Fibroblast of villous mesenchyme (primary cell): Measurements from ENCODE around the gene TNIK. TPM values are rescaled to one million over a fixed set of nuclear protein-coding genes. Genes with fewer than 3 reads are reported as not detected.

Source experiments
- DNase-seq: peaks from one replicate; pipeline ENCODE4 v3.0.0-alpha.2; 2010; ENCODE audit warnings: low read depth
- H3K4me3 ChIP-seq: 2 replicates; pipeline ENCODE4 v1.5.1; 2011; ENCODE audit warnings: low read depth, mild to moderate bottlenecking, low read length
- total RNA-seq: library from RNA; depleted of rRNA; stranded (reverse); fragments of >200 nt; gene quantifications from 2 replicates; pipeline ENCODE4 v1.2.3, GENCODE V29; 2012
- TF ChIP-seq, protein P1 (sequence below): IDR thresholded peaks from 2 replicates; pipeline ENCODE4 v1.5.1; 2012; ENCODE audit warnings: low read depth, mild to moderate bottlenecking, low read length; ENCODE audit not compliant: insufficient read depth

Gene TNIK
- total RNA-seq, 1 donor: 5.2 TPM

DNA sequence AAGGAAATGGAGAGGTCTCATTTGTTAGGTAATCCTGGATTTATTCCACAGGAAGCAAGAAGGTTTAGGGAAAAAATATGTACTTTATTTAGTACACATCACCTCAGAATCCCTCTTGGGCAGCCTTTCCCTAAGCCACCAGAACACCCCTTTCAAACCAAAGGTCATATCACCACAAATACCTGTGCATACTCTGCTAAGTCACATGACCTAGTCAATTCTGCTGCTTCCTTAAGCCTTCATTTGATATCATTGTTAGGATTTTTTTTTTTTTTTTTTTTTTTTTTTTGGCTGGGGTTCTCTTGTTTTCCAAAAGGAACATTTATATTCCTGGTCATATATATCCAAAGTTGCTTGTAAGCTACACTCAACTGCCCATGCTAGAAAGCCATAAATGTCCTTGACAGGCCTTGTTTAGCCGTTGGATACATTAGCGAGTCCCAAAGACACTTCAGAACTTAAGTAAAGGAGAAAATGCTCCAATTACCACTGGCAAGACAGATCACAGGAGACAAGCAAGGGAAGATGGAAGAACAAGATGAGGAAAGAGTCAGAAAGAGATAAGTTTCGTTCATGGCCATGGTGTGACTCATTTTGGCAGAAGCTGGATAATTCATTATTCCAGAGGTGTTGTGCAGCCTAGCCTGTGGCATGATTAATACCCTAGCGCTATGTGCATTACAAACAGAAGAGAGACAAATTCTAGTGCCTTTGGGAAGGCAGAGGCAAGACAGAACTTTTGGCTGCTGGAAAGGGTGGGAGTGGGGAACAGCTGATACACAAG, 278.1 kb downstream of the TNIK start:
- DNase-seq: peak; percentile 46
- TF ChIP-seq, protein P1, sequence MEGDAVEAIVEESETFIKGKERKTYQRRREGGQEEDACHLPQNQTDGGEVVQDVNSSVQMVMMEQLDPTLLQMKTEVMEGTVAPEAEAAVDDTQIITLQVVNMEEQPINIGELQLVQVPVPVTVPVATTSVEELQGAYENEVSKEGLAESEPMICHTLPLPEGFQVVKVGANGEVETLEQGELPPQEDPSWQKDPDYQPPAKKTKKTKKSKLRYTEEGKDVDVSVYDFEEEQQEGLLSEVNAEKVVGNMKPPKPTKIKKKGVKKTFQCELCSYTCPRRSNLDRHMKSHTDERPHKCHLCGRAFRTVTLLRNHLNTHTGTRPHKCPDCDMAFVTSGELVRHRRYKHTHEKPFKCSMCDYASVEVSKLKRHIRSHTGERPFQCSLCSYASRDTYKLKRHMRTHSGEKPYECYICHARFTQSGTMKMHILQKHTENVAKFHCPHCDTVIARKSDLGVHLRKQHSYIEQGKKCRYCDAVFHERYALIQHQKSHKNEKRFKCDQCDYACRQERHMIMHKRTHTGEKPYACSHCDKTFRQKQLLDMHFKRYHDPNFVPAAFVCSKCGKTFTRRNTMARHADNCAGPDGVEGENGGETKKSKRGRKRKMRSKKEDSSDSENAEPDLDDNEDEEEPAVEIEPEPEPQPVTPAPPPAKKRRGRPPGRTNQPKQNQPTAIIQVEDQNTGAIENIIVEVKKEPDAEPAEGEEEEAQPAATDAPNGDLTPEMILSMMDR: no peak
- no peak overlapping the region for H3K4me3 ChIP-seq

DNA sequence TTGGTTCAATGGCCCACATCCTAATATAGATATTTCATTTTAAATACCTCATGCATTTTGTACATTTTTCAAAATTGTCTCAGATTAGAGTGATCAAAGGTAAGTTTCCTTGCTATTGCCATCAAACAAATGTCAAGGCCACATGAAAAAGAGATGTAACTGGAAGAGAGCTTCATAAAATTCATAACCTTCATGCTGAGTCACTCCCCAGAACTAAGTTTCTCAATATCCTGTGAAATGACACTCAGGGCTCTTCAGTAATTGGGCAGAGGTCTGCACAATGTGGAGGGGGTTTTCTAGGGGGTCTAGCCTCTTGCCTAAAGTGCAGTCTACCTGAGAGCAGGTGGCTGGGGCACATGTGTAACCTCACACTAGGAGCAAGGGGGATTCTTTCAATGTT, 281.5 kb downstream of the TNIK start:
- TF ChIP-seq, protein P1: no peak
- DNase-seq: peak; percentile 41
- H3K4me3 ChIP-seq: no peak overlapping the region

GRCh38 chr3:171177553-171177952, 282.7 kb downstream of the TNIK start:
- TF ChIP-seq, protein P1: no peak
- no peak overlapping the region for H3K4me3 ChIP-seq
- DNase-seq: no peak

DNA sequence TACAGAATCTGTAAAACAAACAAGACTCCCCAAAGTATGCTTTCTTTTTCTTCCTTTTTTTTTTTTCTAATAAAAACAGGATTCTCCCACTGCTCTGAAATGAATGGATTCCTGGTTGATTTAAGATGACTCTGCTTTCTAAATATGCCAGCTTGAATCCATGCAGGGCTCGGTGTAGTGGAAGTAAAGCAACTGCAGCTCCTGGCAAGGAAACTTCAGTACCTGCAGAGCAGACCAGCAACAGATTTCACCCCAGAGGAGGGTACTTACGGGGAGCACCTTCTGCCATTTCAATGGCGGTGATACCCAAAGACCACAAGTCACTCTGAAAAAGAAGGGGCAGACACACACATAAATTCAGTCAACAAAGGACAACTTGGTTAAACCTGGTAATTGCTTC, 283.1 kb downstream of the TNIK start:
- DNase-seq: no peak
- TF ChIP-seq, protein P1: no peak
- no peak overlapping the region for H3K4me3 ChIP-seq

- TF ChIP-seq, protein P1: no peak
- no peak for DNase-seq
Observed at GRCh38 chr3:171176244-171176933, 283.8 kb downstream of the TNIK start.

GRCh38 chr3:171175741-171176234, 284.4 kb downstream of the TNIK start:
- DNase-seq: peak; percentile 92
- TF ChIP-seq, protein P1: no peak
- peak overlapping the region; percentile 10 for H3K4me3 ChIP-seq

More at GRCh38 chr3:171176244-171176933, 283.8 kb downstream of the TNIK start:
- H3K4me3 ChIP-seq: no peak overlapping the region
